ENCODE results near the gene TRRAP.
A peak's percentile ranks its signal among the peaks of the same experiment; 100 is the strongest.
"Not testable (repeated sequence)": the region's sequence is repeated elsewhere in the genome, so short reads cannot be mapped to it uniquely, and the experiment has no call there.

The TRRAP gene

DNA sequence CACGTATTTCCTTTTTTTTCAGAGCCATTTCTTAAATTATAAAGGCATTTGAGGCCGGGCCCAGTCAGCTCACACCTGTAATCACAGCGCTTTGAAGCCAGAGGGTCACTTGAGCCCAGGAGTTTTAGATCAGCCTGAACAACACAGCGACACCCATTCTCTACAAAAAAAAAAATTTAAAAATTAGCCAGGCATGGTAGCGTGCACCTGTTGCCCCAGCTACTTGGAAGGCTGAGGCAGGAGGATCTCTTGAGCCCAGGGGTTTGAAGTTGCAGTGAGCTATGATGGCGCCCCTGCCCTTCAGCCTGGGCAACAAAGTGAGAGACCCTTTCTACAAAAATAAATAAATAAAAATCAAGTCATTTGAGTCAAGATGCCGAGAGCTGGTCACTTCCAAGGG lies 11.6 kb upstream of the TRRAP start:
- no peak for DNase-seq (ENCODE audit: low read depth)

- no peak for DNase-seq (ENCODE audit: low read depth)
Observed at GRCh38 chr7:98868450-98868849, 9.9 kb upstream of the TRRAP start.

GRCh38 chr7:98869027-98869596 lies 9.2 kb upstream of the TRRAP start:
- DNase-seq (ENCODE audit: low read depth) = no peak

DNA sequence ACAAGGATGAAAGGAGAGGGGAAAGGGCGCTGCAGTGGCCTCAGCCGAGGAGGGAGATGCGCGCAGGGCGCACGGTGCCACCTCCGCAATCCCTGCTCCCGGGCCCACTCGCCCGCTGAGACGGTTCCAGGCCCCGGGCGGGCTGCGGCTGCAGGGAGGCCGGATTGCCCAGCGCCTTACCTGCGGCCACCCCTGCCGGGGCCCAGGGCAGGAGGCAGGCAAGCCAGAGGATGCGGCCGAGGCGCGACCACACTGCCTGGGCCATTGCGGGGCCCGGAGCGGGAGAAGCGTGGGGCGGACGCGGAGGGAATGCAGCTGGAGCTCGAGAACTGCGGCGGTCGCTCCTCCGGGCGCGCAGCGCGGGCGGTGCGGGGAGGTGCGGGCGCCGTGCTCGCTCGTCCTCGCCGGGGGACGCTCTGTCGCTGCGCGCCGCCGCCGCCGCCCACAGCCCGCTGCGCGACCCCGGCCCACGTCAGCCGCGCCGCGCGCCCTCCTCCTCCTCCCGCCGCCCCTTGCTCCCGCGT lies 8.7 kb upstream of the TRRAP start, which contains the start of gene TMEM130:
TSS of gene TMEM130 (minus strand) at position 418 of the 524 bp plus-strand sequence. CDS start at position 265, 153 bp downstream.
- DNase-seq (ENCODE audit: low read depth) = no peak

DNA sequence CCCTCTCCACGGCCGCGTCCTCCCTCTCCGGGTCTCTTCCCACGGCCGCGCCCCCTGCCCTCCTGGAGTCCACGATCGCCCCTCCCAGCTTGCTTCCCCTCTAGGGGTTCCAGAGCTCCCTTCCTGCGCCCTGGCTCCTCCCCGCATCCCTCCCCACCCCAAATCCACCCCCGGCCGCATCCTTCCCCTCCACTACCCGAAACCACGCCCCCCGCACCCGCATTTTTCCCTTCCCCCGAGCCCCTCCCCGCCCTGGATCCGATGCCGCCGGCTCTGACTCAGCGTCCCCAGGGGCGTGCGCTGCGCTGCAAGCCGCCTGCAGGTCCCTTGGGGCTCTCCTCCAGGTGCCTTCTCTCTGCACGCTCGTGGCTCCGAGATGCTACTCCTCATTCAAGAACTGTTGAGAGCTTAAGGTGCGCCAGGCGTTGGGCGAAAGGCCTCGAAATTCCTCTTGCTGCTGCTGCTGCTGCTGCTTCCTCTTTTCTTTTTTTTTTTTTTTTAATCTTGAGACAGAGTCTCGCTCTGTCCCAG lies 8.1 kb upstream of the TRRAP start:
- peak; percentile 54 for DNase-seq (ENCODE audit: low read depth)

- DNase-seq (ENCODE audit: low read depth) = no peak
Observed at GRCh38 chr7:98870807-98871491, 7.4 kb upstream of the TRRAP start.

DNA sequence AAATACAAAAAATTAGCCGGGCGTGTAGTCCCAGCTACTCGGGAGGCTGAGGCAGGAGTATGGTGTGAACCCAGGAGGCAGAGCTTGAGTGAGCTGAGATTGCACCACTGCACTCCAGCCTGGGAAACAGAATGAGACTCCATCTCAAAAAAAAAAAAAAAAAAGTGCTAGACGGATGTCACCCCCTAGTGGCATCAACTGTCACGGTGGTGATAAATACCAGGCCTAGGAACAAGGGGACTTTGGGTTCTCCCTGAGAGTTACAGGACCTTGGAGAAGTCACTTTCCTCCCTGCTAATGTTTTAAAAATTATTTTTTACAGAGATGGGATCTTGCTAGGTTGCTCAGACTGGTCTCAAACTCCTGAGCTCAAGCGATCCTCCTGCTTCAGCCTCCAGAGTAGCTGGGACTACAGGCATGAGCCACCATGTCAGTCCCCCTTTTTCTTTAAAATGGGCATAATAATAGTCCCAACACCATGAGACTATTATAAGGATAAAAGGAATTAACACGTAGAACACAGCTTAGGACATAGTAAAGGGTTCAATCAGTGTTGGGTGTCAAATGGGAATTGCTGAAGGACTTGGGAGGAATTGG lies 5.9 kb upstream of the TRRAP start:
- no peak for DNase-seq (ENCODE audit: low read depth)

- DNase-seq (ENCODE audit: low read depth) = not testable (repeated sequence)
Observed at GRCh38 chr7:98873610-98874009, 4.7 kb upstream of the TRRAP start.

GRCh38 chr7:98874942-98875341 lies 3.4 kb upstream of the TRRAP start:
- no peak for DNase-seq (ENCODE audit: low read depth)

DNA sequence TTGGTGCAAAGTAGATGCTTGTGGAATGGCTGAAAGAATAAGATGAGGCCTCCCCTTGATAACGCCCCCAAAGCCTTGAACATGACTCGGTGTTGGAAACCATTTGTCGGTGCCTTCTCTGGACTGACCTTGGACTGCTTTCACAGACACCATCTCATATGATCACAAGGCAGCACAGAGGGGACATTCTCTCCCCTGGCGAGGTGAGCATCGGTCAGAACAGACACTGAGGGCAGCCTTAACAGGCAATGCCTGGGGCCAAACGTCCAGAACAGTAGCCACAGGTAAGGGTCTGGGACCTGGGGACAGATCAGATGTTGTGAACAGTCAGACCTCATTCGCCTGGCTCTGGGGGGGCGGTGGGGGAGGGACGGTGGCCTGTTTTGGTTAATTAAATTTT lies 2.8 kb upstream of the TRRAP start:
- no peak for DNase-seq (ENCODE audit: low read depth)

DNA sequence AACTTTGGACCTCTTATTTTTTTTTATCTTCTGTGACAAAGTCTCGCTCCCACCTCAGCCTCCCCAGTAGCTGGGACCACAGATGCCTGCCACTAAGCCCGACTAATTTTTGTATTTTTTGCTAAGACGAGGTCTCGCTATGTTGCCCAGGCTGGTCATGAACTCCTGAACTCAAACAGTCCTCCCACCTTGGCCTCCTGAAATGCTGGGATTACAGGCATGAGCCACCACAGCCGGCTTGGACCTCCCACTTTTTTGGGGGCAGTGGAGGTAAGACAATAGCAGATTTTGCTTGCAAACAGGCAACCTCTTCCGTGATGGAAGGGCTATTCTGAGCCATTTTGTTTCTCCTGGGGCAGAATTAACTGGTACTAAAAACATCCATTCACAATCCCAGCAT lies 1.2 kb upstream of the TRRAP start:
- no peak for DNase-seq (ENCODE audit: low read depth)

- DNase-seq (ENCODE audit: low read depth) = no peak
Observed at GRCh38 chr7:98877692-98878364, 504 bp upstream of the TRRAP start.

GRCh38 chr7:98879198-98879978 lies 1.1 kb downstream of the TRRAP start:
- DNase-seq (ENCODE audit: low read depth) = peak; percentile 54

GRCh38 chr7:98879979-98880315 lies 1.6 kb downstream of the TRRAP start:
- DNase-seq (ENCODE audit: low read depth) = no peak

DNA sequence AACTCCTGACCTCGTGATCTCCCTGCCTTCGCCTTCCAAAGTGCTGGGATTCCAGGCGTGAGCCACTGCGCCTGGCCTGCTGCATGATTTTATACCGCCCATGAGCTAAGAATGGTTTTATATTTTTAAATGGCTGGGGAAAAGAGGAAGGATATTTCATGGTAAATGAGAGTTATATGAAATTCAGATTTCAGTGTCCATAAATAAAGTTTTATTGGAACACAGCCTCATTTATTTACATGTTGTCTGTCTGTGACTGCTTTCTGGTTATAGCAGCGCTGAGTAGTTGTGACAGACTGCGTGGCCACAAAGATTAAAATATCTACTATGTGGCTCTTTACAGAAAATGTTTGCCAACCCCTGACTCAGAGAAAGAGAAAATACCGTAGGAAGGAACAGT lies 2.2 kb downstream of the TRRAP start:
- no peak for DNase-seq (ENCODE audit: low read depth)

GRCh38 chr7:98881561-98882315 lies 3.4 kb downstream of the TRRAP start:
- DNase-seq (ENCODE audit: low read depth) = no peak

DNA sequence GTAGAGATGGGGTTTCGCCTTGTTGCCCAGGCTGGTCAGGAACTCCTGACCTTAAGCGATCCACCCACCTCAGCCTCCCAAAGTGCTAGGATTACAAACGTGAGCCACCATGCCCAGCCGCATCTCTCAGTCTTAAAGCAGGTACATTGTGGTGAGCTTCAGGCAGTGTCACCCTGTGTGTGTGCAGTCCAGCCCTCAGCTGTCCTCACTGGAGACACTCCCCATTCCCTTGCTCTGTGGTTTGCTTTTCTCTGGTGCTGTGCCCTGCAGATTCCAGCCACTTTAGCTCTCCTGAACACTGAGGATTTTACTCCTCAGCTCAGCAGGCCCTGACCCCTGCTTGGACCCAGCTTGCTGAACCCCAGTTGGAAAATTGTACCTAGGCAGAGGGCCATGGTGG lies 6.1 kb downstream of the TRRAP start:
- no peak for DNase-seq (ENCODE audit: low read depth)

- DNase-seq (ENCODE audit: low read depth) = no peak
Observed at GRCh38 chr7:98887038-98887437, 8.7 kb downstream of the TRRAP start.

DNA sequence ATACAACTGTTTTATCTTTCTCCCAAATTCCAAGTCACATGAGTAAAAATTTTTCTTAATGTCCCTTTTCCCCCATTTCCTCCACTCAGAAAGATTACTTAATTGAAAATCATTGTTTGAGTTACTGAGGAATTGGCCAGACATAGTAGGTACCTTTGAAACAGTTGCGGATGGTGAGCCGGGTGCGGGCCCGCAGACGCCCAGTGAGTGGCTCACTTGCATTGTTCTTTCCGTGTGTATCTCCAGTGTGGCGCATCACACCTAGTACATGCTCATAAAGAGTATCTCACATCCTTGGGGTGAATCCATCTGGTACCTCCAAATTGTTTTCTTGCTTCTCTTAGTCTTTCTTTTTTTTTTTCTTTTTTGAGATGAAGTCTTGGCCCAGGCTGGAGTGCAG lies 14.3 kb downstream of the TRRAP start:
- DNase-seq (ENCODE audit: low read depth) = no peak

GRCh38 chr7:98899816-98900215 lies 21.5 kb downstream of the TRRAP start:
- no peak for DNase-seq (ENCODE audit: low read depth)

DNA sequence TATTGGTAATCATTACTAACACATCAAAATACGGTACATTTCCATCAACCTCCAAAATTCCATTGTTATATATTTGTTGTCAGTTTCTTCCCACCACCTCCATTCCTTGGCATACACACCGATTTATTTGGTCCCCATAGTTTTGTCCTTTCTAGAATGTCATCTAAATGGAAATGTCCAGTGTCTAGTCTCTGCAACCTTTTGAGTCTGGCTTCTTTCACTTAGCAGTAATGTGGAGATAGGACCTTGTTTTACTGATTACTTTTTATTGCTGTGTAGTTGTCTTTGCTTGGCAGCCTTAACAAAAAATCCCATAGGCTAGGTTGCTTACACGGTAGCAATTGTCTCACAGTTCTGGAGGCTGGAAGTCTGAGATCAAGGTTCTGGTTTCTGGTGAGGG lies 22.5 kb downstream of the TRRAP start:
- no peak for DNase-seq (ENCODE audit: low read depth)

Measured in T-helper 22 cell (primary cell).